ENCODE data around the gene BLZF1.
"Not testable (repeated sequence)": the region's sequence is repeated elsewhere in the genome, so short reads cannot be mapped to it uniquely, and the experiment has no call there.

BLZF1 gene

GRCh38 chr1:169361281-169361680 lies 6.7 kb upstream of the BLZF1 start:
- no peak for DNase-seq

DNA sequence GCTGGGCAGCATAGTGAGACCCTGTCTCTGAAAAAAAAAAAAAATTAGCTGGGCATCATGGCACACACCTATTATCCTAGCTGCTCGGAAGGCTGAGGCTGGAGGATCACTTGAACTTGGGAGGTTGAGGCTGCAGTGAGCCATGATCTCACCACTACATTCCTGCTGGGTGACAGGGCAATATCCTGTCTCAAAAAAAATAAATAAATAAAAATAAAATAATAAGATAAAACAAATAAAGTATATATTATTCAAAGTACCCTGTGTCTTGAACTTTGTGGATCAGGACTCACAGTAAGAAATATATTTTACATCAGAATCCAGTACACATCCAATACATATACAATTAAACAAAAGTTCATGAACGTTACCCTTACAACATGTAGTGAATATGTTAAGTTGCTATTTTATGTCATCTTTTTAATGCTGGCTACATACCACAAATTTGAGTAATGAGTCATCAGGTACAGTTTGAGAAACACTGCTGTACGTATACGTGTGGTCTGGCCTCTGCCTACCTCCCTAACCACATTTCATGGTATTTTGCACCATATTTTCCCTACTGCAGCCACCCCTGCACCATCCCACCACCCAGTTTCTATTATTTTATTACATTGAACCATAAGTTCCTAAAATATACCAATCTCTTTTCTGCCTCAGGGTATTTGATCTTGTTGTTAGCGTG lies 4.8 kb upstream of the BLZF1 start:
- no peak for DNase-seq

- no peak for DNase-seq
Observed at GRCh38 chr1:169364948-169365347, 3.0 kb upstream of the BLZF1 start.

DNA sequence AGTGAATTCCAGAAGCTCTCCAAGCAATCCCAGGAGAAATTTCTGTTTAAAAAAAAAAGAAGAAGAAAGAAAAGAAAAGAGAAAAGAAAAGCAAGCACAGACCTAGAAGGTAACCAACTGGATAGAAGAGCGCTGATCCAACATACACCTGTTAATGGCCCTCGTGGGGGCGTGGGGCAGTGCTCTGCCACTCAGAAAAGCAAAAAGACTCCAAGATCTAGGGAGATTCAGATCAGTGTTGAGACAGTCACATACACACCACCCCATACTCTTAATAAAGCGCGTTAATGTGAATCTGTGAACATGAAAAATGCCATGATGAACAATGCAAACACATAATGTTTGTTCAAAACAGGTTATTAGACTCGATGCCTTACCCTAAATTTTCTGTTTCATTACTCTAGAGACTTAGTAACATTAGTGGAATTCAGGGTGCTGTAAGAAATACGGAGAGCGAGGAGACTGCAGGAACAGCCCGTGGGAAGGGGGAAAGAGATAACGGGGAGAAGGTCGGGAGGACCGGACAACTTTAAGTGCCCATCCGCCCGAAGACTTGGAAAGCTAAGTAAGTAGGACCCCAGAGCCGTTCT lies 804 bp upstream of the BLZF1 start:
- DNase-seq: no peak

- DNase-seq: peak; percentile 10
Observed at GRCh38 chr1:169368406-169368769, 393 bp downstream of the BLZF1 start.

DNA sequence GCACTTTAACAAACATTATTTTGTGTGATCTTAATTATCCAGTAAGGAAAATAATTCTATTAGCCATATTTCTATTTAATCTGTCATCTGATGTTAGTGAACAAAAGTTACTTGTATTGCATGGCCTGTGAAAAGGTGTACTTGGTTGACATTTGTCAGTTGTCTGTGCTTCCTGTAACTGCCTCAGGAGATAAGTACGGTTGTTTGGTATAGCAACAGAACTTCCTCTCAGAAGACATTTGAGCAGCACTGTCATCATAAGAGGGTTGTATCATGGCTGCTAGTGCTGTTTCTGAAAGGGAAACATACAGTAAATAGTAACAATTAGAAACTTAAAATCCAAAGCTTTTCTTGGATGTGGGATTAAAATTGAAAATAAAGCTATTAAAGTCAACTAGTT lies 3.4 kb downstream of the BLZF1 start:
- DNase-seq: no peak

DNA sequence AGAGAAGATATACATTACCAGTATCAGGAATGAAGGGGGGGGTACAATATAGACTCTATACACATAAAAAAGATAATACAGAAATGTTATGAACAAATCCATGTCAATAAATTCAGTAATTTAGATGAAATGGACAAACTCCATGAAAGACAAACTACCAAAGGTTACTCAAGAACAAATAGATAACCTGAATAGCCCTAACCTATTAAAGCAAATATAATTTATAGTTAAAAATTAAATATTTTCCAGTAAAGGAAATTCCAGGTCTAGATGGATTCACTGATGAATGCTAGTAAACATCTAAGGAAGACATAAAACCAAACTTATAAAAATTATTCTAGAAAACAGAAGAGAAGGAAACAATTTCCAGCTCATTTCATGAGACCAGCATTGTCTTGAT lies 13.2 kb downstream of the BLZF1 start:
- no peak for DNase-seq

- no peak for DNase-seq
Observed at GRCh38 chr1:169383449-169383848, 15.5 kb downstream of the BLZF1 start.

- DNase-seq: no peak
Observed at GRCh38 chr1:169387399-169387798, 19.4 kb downstream of the BLZF1 start.

DNA sequence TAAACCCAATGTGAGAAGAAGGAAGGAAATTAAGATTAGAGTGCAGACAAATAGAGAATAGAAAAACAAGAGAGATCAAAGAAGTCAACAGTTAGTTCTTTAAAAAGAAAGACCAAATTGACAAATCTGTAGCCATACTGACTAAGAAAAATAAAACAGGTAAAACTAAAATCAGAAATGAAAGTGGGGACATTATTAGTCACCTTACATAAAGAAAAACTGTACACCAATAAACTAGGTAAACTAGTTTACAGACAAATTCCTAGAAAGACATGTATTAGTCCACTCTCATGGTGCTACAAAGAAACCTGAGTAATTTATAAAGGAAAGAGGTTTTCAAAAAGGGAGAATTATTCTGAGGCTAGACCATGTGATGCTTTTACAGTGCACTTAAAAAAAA lies 22.3 kb downstream of the BLZF1 start:
- DNase-seq: no peak

- no peak for DNase-seq
Observed at GRCh38 chr1:169392406-169392805, 24.4 kb downstream of the BLZF1 start.

GRCh38 chr1:169395955-169396354 lies 28.0 kb downstream of the BLZF1 start:
- no peak for DNase-seq

DNA sequence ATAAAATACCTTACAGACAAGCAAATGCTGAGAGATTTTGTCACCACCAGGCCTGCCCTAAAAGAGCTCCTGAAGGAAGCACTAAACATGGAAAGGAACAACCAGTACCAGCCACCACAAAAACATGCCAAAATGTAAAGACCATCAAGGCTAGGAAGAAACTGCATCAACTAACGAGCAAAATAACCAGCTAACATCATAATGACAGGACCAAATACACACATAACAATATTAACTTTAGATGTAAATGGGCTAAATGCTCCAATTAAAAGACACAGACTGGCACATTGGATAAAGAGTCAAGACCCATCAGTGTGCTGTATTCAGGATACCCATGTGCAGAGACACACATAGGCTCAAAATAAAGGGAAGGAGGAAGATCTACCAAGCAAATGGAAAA lies 34.6 kb downstream of the BLZF1 start:
- DNase-seq: not testable (repeated sequence)

DNA sequence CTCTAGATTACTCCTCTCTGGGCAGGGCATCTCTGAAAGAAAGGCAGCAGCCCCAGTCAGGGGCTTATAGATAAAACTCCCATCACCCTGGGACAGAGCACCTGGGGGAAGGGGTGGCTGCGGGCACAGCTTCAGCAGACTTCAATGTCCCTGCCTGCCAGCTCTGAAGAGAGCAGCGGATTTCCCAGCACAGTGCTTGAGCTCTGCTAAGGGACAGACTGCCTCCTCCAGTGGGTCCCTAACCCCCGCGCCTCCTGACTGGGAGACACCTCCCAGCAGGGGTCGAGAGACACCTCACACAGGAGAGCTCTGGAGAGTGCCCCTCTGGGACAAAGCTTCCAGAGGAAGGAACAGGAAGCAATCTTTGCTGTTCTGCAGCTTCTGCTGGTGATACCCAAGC lies 40.3 kb downstream of the BLZF1 start:
- not testable (repeated sequence) for DNase-seq

DNA sequence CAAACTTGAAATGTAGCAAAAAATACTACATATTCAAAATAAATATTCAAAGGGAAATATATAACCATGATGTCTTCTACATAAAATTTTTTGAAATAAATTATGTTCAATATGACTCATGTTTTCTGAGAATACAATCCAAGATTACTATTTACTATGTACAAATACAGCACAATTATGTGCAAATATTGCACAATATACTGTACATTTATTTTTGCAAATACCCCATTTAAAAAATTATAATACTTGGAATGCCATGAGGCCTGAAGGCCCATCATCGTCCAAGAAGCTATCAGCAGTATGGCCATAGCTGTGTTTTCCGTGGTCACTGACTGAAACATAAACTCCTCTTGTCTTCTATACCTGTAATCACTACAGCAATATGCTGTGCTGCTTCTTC lies 47.0 kb downstream of the BLZF1 start:
- no peak for DNase-seq

GRCh38 chr1:169421309-169421708 lies 53.3 kb downstream of the BLZF1 start:
- no peak for DNase-seq

GRCh38 chr1:169426174-169426705 lies 58.2 kb downstream of the BLZF1 start:
- no peak for DNase-seq

GRCh38 chr1:169427081-169427641 lies 59.2 kb downstream of the BLZF1 start, which contains the start of gene CCDC181:
Gene CCDC181, minus strand, starts transcription at chr1:169427474. Its CDS starts 2,547 bp downstream, at chr1:169424927.
- no peak for DNase-seq

Data from T-helper 9 cell (primary cell).